Stimulated activated CD4-positive, alpha-beta T cell treated with anti-CD3 and anti-CD28 coated beads, Interleukin-1b, Interleukin-23, amount 100 ng/mL, for 1 hour (primary cell): ENCODE data around the gene VPS9D1.

Source experiments
- DNase-seq, 2 donors: peaks; one replicate each; pipeline ENCODE4 v3.0.0-alpha.2; 2020; ENCODE audit warnings: low read depth in 2 of 2

Gene VPS9D1

DNA sequence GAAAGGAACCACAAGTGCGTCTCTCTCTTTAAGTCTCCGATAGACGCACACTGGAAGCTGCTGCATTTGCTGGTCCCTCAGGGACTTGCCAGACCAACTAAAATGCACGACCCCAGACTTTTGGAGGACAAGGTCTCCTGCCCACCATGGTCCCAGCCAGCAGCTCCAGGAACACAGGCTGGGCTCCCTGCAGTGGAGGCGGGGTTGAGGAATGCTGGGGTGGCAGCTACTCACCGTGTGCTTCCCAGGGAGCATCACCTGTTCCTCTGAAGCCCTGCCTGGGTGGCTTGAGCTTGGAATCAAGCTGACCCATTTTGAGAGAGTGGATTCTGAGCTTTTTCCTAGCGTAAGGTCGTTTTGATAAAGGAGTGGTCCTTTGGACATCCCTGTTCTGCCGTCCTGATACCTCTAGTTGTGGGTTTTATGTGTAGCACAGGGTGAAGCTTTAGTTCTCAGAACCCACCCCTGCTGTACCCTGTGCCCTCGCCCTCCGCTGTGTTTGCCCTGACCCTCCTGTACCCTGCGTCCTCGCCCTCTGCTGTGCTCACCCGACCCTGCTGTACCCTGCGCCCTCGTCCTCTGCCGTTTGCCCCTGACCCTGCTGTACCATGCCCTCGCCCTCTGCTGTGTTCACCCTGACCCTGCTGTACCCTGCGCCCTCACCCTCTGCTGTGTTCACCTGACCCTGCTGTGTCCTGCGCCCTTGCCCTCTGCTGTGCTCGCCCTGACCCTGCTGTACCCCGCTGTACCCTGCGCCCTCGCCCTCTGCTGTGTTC, 11.6 kb upstream of the VPS9D1 start:
- DNase-seq = no peak

DNA sequence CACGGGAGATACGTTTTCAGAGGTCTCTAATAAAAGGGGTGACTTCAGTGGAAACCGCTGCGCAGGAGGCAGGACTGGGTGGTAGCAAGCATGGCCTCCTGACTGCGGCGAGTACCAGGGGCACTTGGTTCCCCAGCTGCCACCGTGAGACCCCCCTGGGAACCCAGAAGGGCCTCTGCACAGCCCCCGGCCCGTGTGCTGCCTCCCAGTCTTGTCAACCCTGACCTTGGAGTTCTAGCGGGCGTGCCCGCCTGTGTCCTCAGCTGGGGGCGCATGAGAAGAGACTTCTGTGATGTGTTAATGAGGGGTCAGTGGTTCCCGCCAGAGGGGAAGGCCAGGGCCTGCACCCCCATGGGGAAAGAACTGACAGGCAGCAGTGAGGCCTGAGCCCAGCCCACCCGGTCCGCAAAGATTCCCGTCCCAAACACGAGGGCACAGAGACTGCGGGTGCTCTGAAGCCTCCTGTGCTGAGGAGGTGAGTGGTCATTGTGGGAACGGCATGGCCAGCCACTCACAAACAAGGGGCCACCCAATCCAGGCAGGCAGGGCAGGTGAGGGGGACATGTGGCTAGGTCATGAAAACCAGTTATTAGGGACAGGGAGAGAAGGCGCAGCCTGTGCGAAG, 10.0 kb upstream of the VPS9D1 start:
- DNase-seq = no peak

DNA sequence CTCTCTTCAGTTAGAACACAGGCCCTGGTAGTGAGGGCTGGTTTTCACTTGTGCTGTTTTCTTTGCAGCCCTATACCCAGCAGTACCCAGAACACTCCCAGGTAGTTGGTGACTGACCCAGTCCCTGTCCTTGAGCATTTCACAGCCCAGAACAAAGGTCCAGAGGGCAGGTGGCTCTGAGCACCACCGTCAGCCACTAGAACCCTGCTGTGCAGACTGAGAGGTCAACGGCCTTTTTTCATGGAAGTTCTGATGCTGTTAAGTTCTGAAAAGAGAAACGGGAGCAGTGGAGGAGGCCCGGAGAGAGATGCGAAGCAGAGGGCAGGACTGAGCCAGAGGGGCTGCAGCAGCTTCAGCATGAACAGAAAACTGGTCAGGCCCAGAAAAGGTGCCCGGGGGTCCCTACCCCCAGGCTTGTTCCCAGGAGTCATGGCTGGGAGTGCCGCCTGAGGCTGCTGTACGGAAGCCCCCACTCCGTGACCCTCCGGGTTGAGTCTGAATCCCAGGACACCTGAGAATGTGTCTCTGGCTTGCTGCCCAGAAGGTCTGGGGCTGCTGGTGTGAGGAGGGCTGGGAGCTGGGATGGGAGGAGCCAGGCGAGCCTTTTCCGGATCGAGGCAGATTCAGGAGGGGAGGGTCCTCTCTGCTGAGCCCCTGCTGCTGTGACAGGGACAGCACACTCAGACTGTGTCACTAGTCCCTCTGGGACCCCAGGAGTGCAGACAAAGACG, 9.3 kb upstream of the VPS9D1 start:
- no peak for DNase-seq

DNA sequence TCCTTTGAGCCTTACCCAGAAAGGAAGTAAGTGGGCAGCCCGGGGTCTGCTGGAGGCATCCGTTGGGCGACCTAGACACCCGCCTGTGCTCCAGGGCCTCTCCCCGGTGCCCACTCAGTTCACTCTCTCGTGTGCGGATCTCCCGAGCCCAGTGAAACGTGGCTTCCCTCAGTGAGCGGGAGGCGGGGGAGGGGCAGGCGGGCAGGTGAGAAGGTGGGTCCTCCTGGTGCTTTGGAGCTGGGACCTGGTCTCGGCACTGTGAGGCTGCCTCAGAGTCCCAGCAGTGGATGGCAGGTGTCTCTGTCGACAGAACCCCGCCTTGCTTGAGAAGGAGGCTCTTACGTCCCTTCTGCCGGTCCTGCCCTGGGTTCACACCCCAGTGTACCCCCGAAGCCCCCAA, 8.6 kb upstream of the VPS9D1 start:
- DNase-seq = no peak

DNA sequence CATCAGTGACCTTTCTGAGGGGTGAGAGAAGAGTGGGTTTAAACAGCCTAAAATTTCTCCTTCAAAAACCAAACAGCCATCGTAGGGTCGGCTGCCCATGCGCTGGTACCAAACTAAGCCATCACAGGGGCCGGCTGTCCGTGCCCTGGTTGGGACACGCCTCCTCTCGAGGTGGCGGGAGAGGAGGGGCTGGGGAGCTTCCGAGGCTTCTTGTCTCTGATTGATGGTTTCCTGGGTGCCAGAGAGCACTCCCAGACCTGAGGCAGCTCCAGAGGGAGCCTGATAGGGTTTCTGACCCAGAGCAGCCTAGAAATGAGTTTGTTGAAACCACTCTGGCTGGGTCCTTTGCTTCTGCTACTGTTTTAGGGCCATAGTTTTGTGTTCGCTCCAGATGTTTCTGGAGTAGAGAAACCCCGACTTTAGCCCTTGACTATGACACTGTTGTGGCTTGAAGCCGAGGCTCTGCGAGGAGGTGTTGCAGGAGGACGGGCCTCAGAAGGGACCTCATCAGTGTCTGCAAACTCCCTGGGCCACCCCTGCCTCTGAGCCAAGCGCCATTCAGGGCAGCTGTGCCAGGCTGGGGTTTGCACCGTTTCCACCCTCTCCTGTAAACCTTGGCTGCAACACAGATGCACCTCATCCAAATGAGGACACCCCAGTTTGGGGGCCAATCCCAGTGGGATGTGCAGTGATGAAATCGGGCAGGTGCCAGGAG, 6.9 kb upstream of the VPS9D1 start:
- no peak for DNase-seq

DNA sequence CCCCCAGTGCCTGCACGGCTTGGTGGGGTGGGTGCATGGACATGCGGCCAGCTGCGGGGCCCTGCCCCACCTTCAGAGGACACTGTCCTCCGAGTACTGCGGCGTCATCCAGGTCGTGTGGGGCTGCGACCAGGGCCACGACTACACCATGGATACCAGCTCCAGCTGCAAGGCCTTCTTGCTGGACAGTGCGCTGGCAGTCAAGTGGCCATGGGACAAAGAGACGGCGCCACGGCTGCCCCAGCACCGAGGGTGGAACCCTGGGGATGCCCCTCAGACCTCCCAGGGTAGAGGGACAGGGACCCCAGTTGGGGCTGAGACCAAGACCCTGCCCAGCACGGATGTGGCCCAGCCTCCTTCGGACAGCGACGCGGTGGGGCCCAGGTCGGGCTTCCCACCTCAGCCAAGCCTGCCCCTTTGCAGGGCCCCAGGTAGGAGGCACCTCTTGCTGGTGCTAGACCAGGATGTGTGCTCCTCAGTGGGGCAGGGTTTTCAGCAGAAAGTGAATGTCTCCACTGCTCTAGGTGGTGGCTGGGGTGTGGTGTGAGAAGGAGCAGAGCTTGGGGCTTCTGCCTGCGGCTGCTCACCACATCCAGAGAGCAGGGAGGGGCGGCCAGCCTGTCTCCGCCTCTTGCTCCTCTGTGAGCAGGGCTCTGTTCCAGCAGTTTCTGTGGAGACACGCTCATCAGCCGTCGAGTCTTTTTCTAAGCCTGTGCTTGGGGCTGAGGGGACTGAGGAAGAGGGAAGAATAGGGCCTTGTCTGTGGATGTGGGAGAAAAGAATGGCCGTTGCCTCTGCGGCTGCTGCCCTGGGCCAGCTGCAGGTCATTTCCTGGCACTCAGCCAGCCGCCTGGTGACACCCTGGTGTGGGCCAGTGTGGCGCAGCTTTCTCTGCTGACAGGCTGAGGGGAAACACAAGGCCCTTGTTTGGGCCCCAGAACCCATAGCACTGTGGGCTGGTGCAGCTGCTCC, 2.9 kb upstream of the VPS9D1 start:
- peak in 1 of 2 donors; percentile 60 for DNase-seq

DNA sequence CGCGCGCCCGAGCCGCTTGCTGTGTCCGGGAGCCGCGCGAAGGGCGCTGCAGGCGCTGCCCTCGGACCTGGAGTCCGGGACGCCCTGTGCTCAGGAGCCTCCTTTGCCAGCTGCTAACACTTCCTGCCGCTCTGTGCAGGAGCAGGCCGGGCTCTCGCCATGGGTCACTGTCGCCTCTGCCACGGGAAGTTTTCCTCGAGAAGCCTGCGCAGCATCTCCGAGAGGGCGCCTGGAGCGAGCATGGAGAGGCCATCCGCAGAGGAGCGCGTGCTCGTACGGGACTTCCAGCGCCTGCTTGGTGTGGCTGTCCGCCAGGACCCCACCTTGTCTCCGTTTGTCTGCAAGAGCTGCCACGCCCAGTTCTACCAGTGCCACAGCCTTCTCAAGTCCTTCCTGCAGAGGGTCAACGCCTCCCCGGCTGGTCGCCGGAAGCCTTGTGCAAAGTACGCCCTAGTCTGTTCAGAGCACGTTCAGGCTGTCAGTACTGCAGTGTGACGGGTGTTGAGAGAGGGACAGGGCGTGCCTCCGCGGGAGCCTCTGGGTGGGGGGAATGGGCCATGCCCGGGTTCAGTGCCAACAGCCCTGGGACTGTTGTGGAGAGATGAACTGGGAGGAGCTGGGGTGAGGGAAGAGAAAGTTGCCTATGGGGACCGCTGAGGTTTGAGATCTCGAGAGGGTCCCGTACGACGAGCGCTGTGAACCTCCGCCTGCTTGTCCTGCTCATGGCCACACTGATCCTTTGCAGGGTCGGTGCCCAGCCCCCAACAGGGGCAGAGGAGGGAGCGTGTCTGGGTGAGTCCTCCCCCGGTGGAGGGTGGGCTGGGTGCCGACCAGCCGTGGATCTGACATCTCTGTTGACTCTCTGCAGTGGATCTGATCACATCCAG, 1.9 kb upstream of the VPS9D1 start:
- peak in 1 of 2 donors; percentile 60 for DNase-seq

DNA sequence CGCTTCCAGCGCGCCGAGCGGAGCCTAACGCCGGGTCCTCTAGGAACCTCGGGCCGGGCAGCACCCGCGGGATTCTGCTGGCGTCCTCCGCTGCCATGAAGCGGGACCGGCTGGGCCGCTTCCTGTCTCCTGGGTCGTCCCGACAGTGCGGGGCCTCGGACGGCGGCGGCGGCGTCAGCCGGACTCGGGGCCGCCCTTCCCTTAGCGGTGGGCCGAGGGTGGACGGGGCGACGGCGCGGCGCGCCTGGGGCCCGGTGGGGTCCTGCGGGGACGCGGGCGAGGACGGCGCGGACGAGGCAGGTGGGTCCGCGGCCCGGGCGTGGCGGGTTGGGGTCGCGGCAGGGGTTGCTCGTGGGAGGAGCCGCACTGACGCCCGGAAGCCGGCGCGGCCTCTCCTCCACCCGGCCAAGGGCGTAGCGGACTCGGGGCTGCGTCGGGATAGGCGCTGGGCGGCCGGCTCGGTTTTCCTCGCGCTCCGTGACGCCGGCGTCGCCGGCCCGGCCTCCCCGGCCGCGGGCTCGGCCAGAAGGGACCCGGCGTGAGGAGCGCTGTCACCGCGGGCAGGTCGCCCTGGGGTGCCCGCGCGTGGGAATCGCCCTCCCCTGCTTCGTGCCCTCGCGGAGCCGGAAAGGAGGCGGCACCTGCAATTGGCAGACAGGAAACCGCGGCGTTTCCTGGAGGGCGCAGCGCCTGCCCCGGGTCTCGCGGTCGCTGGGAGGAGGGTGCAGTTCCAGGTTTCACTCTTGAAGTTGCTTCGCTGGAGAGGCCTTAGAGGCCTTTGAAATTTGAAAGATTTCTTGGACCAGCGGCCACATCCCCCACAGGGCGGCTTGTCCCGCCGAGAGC, 1.1 kb upstream of the VPS9D1 start:
- peak in 1 of 2 donors; percentile 79 for DNase-seq

DNA sequence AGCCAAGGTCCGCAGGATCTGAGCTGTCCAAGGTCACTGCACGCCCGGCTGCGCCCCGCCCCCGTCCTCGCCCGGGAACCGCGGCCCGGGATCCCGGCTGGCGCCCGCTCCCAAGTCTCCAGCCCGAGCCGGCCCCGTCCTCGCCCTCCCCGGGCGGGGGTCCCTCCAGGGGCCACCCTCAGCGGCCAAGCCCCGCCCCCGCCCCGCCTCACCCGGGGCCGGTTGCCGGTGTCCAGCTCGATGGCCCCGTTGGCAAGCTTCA, 216 bp downstream of the VPS9D1 start:
- no peak for DNase-seq

DNA sequence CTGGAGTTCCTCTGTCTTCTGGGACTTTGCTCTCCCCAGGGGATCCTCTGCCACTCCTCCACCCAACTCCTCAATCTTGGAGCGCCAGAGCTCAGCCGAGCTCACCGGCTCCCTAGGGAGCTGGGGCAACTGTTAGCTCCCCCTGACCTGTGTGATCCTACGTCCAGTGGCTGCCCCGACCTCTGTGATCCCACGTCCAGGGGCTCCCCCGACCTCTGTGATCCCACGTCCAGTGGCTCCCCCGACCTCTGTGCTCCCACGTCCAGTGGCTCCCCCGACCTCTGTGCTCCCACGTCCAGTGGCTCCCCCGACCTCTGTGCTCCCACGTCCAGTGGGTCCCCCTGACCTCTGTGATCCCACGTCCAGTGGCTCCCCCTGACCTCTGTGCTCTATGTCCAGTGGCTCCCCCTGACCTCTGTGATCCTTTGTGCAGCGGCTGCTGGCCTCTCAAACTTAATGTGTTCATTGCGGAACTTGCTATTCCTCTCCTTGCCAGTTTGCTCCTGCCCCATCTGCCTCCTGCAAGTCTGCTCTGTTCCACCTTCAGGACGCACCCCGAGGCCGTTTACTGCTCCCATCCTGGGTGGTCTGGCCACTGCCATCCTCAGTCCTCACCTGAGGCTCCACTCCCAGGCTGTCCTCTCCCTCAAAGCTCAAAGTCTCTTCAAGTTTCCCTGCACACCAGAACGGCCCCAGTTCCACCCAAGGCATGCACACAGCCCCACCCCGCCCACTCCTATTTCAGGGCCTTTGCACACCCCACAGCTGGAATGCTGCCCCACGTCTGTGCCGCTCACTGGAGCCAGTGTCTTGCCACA, 2.8 kb downstream of the VPS9D1 start:
- DNase-seq = no peak

DNA sequence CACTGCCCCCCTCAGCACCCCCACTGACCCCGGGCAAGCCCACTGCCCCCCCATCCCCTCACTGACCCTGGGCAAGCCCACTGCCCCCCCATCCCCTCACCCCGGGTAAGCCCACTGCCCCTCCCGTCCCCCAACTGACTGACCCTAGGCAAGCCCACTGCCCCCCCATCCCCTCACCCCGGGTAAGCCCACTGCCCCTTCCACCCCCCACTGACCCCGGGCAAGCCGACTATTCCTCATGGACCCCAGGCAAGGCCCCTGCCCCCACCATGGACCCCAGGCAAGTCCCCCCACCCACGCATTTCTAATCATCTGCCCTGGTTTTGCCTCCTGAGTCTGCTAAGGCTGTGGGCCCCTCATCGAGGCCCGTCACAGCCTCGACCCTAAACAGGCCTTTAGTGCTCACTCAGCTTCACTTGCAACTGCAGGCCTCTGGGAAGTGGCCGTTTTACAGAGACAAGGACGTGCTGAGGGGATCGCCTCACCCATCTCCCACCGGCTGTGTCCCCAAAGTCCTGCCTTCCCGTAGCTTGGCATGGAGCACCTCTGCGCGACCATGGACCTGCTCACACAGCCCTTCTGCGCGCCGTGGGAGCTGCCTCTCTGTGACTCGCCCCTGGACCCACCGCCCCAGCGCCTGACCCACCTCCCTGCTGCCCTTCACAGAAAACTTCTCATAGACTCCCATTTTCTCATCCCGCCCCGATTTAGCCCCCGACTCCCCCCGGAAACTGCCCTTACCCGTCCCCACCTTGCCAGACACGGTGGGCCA, 3.6 kb downstream of the VPS9D1 start:
- no peak for DNase-seq

DNA sequence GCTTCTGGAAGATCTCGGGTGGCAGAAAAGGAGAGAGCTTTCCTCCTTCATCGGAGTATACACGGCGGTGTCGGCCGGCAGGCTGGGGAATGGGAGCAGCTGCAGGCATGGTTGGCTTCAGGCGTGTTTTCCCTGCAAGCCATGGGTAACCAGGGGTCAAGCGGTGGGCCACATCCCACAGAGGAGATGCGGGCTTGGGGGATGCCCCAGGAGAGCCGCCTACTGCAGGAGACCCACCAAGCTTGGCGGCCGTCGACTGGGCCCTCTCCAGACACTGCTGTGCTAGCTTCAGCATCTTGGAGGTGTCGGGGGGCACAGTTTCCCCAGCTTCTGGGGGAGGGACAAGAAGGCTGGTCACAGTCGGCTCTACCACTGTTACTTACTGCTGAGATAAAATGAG, 4.2 kb downstream of the VPS9D1 start:
- no peak for DNase-seq

DNA sequence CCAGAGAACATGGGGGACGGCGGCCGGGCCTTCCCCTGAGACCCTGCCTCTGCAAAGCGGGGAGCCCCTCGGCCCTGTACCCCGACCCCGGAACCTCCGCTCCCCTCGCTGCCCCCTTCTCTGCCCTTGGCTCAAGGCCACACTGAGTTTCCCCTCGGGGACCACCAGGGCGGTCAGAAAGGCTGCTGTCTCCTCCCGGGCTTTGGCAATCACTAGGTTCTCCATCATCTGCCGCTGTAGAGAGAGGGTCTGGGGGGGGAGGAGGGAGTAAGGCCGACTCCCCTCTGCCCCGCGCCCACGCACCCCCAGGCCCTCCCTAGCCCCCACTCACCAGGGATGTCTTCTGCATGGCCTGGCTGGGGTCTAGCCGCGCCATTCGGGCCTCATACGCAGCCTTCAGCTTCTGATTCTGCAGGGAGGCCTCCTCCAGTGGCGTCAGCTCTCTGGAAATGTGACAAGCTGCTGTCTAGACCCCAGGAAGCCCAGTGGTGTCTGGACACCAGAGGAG, 8.4 kb downstream of the VPS9D1 start:
- no peak for DNase-seq

DNA sequence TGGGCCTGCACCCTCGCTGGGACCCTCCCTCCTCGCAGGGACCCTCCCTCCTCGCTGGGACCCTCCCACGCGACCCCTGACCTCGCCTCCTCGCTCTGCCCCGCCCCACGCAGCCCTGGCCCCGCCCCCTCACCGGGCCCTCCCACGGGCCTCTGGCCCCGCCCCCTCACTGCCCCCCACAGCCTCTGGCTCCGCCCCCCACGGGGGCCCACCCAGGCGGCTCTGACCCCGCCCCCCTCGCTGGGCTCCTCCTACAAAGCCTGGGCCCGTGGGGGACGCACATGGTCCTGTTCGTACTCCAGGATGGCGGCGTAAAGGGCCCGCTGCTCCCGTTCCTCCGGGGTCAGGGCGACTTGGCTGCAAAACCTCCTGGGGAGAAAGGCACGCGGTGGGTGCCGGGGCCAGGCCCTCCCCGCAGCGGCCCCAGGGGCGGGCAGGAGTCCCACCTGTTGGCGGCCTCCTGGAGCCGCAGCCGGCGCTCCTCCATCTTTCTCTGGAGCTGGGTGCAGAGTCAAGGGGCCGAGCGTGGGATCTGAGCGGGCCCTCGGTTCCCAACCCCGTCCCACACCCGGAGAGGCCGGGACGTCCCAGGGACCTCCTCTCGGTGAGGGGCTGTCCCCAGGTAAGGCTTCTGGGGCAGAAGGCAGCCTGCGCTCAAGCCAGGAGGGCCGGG, 9.0 kb downstream of the VPS9D1 start:
- DNase-seq = peak in 1 of 2 donors; percentile 61

DNA sequence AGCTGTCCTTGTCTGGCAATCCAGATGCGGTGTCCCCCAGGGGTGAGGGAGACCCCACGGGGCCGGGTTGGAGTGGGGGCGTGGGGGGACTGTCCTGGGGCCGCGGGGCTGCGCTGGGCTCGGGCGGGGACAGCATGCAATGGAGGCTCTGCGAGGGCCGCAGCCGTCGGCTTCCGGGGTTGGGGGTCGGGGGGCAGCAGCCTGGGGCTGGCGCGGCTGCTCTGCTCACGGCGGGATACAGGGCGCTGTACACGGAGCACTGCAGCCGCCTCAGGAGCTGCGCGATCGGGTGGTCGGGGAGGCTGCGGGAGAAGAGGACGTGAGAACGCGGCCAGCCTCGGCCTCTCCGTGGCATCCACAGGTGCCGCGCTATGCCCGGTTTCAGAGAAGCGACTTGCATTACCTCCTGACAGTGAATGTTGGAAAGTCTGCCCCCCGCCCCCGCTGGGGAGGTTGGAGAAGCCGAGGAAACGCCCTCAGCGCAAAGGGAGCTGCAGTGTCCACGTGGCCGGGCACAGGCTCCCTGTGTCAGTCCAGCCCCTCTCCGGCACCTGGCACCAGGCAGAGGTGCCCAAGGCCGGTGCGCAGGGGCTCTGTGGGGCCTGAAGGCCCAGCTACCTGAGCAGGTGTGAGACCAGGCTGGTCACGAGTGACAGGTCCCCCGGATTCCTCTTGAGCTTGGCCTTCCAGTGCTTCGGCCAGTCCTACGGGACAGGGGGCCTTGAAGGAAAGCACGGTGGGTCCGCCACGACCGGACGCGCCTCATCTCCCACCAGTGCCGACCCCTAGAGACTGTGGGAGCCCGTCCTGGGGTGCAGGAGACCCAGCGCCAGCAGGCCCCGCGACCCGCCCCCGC, 9.8 kb downstream of the VPS9D1 start:
- no peak for DNase-seq
